NCI-H2196 treated with DMSO at 0.1 percent for 48 hours (cell line): ENCODE data around the gene UPB1.

Experiments used
- DNase-seq: peaks from one replicate; lab custom pipeline; 2025; ENCODE audit not compliant: unreplicated experiment; lab: John Stamatoyannopoulos, UW

The UPB1 gene

GRCh38 chr22:24503843-24504338, 8.8 kb downstream of the UPB1 start:
- DNase-seq = no peak

DNA sequence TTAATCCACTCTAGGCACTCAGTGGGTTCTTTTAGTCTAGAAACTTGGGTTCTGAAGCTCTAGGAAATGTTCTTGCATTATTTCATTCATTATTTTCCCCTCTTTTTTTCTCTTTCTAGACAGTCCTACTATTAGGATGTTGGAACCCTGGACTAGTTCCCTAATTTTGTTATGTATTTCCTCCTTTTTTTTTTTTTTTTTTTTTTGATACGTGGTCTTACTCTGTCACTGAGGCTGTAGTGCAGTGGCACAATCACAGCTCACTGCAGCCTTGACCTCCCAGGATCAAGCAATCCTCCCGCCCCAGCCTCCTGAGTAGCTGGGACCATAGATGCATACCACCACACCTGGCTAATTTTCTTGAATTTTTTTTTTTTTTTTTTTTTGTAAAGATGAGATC, 9.4 kb downstream of the UPB1 start:
- no peak for DNase-seq

- no peak for DNase-seq
Observed at GRCh38 chr22:24504956-24505736, 10.0 kb downstream of the UPB1 start.

GRCh38 chr22:24506802-24507438, 11.8 kb downstream of the UPB1 start:
- DNase-seq = no peak

- no peak for DNase-seq
Observed at GRCh38 chr22:24507716-24508115, 12.6 kb downstream of the UPB1 start.

GRCh38 chr22:24510637-24511625, 15.8 kb downstream of the UPB1 start:
- DNase-seq = no peak

DNA sequence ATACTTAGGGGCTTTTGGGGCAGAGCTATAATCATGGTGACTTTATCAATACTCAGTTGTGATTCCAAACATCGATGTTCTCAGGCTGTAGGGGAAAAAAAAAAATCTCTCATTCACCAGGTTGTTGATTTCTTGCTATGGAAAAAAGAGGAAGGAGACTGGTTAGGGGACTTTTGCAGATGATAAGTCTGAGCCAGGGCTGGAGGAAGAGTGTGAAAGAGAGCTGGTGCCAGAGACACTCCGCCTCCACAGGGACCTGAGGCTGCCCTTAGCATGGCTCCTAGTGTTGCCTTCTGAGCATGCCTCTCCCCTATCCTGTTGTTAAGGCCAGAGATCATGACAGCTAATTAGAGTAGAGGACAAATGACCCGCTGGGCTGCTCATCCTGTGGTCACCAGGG, 16.9 kb downstream of the UPB1 start:
- no peak for DNase-seq

GRCh38 chr22:24513378-24514240, 18.5 kb downstream of the UPB1 start:
- no peak for DNase-seq

- no peak for DNase-seq
Observed at GRCh38 chr22:24514241-24515026, 19.3 kb downstream of the UPB1 start.

DNA sequence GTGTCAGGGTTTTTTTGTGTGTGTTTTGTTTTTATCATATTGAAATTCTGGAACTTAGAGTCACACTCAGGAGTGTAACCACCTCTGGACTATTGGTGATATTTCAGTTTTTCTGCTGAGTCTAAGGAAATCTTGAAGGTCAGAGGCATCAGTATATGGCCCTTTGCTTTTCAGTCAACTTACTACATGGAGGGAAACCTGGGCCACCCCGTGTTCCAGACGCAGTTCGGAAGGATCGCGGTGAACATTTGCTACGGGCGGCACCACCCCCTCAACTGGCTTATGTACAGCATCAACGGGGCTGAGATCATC, 19.9 kb downstream of the UPB1 start:
- no peak for DNase-seq

- no peak for DNase-seq
Observed at GRCh38 chr22:24516301-24516737, 21.2 kb downstream of the UPB1 start.

DNA sequence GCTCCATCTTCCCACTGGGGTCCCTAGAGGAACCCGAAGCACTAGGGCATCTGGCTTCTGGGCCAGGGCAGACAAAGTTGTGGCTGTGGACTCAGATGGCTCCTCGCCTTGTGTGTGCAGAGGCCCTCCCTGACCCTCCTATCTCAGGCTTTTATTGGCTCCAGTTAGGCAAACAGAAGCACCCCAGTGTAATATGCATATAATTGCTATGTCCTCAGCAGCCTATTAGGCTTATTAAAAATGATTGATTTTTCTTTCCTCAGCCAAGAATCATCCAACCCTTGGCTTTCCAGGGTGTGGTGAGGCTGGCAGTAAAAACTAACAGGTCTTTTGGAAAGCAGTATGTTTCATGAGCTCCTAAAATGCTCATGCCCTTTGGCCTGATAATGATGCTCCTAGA, 22.3 kb downstream of the UPB1 start:
- DNase-seq = no peak

GRCh38 chr22:24518228-24518627, 23.1 kb downstream of the UPB1 start:
- DNase-seq = no peak

- no peak for DNase-seq
Observed at GRCh38 chr22:24518771-24519485, 23.8 kb downstream of the UPB1 start.

- DNase-seq = no peak
Observed at GRCh38 chr22:24519496-24519895, 24.4 kb downstream of the UPB1 start.

- peak; percentile 52 for DNase-seq
Observed at GRCh38 chr22:24521791-24522245, 26.7 kb downstream of the UPB1 start.

GRCh38 chr22:24523873-24524272, 28.7 kb downstream of the UPB1 start:
- no peak for DNase-seq

DNA sequence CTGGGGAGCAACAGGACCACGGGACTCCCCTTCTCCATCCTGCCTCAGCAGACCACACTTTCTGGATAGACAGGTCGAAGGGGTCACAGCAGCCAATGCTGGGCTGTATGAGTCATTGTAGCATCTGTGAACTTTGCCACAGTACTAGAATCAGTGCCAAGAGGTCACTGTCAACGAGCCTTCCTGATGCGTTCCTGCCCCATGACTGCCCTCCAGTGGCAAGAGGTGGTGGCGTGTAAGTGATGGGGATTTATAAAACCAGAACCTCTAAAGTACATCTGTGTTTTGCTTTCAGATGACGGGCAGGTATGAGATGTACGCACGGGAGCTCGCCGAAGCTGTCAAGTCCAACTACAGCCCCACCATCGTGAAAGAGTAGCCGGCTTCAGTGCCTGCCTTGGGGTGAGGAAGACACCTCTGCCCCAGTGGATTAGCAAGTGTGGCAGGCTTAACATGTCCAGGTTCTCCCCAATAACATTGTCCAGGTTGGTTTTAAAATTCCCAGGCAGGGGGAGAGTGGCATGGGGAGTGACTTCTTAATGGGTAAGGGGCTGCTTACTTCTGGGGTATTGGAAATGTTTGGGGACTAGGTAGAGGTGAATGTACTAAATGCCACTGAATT, 30.4 kb downstream of the UPB1 start:
- peak; percentile 34 for DNase-seq

DNA sequence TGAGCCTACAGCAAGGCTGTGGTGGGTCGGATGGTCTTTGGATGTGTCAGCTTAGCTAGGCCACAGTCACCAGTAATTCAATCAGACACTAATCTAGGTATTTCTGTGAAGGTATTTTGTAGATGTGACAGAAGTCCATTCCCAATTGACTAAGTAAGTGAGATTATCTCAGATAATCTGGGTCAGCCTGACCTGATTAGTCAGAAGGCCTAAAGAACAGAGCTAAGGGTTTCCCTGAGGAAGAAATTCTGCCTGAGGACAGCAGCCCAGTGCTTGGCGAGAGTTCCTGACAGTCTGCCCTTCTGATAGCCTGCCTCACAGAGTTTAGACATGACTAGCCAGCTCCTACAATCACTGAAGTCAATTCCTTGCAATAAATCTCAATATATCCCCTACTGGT, 31.1 kb downstream of the UPB1 start:
- no peak for DNase-seq
